ENCODE measurements around the gene ANKRD66. TPM values are rescaled to one million over a fixed set of nuclear protein-coding genes. Genes with fewer than 3 reads are reported as not detected.
A peak's percentile ranks its signal among the peaks of the same experiment; 100 is the strongest.

The ANKRD66 gene
- polyA plus RNA-seq, 1 donor (not counting 4 experiments of a cell fraction or from before 2014, with no cell fraction given): not detected

DNA sequence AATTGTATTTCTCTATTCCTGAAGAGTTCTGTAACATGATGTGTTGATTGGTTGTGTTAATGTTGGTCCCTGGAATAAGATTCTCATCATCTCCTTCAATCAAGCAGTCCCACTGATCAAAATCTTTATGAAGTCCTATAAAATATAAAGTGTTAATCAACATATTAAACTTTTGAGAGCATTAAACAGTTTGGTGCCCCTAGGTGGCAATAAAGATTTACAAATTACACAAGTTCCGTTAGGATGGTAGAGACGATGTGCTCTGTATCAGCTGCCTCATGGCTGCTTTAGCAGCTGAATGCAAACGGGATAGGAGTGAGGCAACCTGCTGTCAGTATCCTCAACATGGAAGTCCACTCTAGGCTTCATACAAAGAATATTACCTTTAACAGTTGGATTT is 42.2 kb upstream of the ANKRD66 start:
- Histone ChIP-seq H3K4me3 (ENCODE audit: control insufficient read depth in 2 of 3, extremely low read depth in 1 of 3, insufficient read depth in 2 of 3, low read depth in 1 of 3, low read length in 3 of 3) (no peak overlapping the region), H2AFZ (ENCODE audit: control insufficient read depth, low read length) (no peak overlapping the region), H3K9me1 (ENCODE audit: control insufficient read depth, extremely low read depth, insufficient read depth, low read length) (no peaks in the 10 kb centered on the region), H3K36me3 (ENCODE audit: control insufficient read depth in 2 of 2, extremely low read depth in 1 of 2, insufficient read depth in 2 of 2, low read length in 2 of 2) (no peaks in the 10 kb centered on the region), H3K9ac (ENCODE audit: control insufficient read depth, extremely low read depth, insufficient read depth, low read length) (no peak overlapping the region), H3K4me2 (ENCODE audit: control insufficient read depth, extremely low read depth, insufficient read depth, low read depth, low read length) (no peak overlapping the region), H3K79me2 (ENCODE audit: control insufficient read depth, insufficient read depth, low read length) (no peaks in the 10 kb centered on the region), H4K20me1 (ENCODE audit: control insufficient read depth, extremely low read depth, insufficient read depth, low read length) (no peaks in the 10 kb centered on the region), H3K4me1 (ENCODE audit: control insufficient read depth, extremely low read depth, insufficient read depth, low read length) (peaks cover 10% of the 10 kb centered on the region), H3K27ac (ENCODE audit: control insufficient read depth, insufficient read depth, low read length) (no peak overlapping the region), H3K9me3 (ENCODE audit: control insufficient read depth, low read depth, low read length) (no peaks in the 10 kb centered on the region), H3K27me3 (ENCODE audit: control insufficient read depth, extremely low read depth, insufficient read depth, low read length) (no peaks in the 10 kb centered on the region)
- dilution Hi-C loops (cut with MboI; ENCODE audit: extremely low pct_ligation_motif_present, low sequenced_read_pairs): no loop called here
- FAIRE-seq: peak; percentile 86
- no peak for TF ChIP-seq EZH2 (IDR thresholded peaks at IDR 0.05; ENCODE audit: low read length)
- TF ChIP-seq, protein P1, sequence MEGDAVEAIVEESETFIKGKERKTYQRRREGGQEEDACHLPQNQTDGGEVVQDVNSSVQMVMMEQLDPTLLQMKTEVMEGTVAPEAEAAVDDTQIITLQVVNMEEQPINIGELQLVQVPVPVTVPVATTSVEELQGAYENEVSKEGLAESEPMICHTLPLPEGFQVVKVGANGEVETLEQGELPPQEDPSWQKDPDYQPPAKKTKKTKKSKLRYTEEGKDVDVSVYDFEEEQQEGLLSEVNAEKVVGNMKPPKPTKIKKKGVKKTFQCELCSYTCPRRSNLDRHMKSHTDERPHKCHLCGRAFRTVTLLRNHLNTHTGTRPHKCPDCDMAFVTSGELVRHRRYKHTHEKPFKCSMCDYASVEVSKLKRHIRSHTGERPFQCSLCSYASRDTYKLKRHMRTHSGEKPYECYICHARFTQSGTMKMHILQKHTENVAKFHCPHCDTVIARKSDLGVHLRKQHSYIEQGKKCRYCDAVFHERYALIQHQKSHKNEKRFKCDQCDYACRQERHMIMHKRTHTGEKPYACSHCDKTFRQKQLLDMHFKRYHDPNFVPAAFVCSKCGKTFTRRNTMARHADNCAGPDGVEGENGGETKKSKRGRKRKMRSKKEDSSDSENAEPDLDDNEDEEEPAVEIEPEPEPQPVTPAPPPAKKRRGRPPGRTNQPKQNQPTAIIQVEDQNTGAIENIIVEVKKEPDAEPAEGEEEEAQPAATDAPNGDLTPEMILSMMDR (optimal IDR thresholded peaks at IDR 0.05 in 1 of 3, IDR thresholded peaks at IDR 0.05 in 1 of 3, conservative IDR thresholded peaks at IDR 0.05 in 1 of 3; ENCODE audit: extremely low read depth in 1 of 3, insufficient read depth in 2 of 3, low read length in 3 of 3): peak in 2 of 3 experiments; percentile 36 to 38
- DNase-seq (ENCODE audit: low read depth, low spot score): no peak

- Histone ChIP-seq H3K9ac (ENCODE audit: control insufficient read depth, extremely low read depth, insufficient read depth, low read length) (no peak overlapping the region), H3K27me3 (ENCODE audit: control insufficient read depth, extremely low read depth, insufficient read depth, low read length) (no peaks in the 10 kb centered on the region), H3K9me1 (ENCODE audit: control insufficient read depth, extremely low read depth, insufficient read depth, low read length) (no peaks in the 10 kb centered on the region), H3K27ac (ENCODE audit: control insufficient read depth, insufficient read depth, low read length) (no peak overlapping the region), H2AFZ (ENCODE audit: control insufficient read depth, low read length) (peak overlapping the region; percentile 4), H3K4me3 (ENCODE audit: control insufficient read depth in 2 of 3, extremely low read depth in 1 of 3, insufficient read depth in 2 of 3, low read depth in 1 of 3, low read length in 3 of 3) (no peak overlapping the region), H3K4me1 (ENCODE audit: control insufficient read depth, extremely low read depth, insufficient read depth, low read length) (peaks cover 10% of the 10 kb centered on the region), H3K36me3 (ENCODE audit: control insufficient read depth in 2 of 2, extremely low read depth in 1 of 2, insufficient read depth in 2 of 2, low read length in 2 of 2) (no peaks in the 10 kb centered on the region), H4K20me1 (ENCODE audit: control insufficient read depth, extremely low read depth, insufficient read depth, low read length) (no peaks in the 10 kb centered on the region), H3K9me3 (ENCODE audit: control insufficient read depth, low read depth, low read length) (no peaks in the 10 kb centered on the region), H3K79me2 (ENCODE audit: control insufficient read depth, insufficient read depth, low read length) (no peaks in the 10 kb centered on the region), H3K4me2 (ENCODE audit: control insufficient read depth, extremely low read depth, insufficient read depth, low read depth, low read length) (peak overlapping the region; percentile 6)
- DNase-seq (ENCODE audit: low read depth, low spot score) (no peak), FAIRE-seq (peak; percentile 74)
- dilution Hi-C loops (cut with MboI; ENCODE audit: extremely low pct_ligation_motif_present, low sequenced_read_pairs): no loop called here
- TF ChIP-seq, protein P1 (optimal IDR thresholded peaks at IDR 0.05 in 1 of 3, IDR thresholded peaks at IDR 0.05 in 1 of 3, conservative IDR thresholded peaks at IDR 0.05 in 1 of 3; ENCODE audit: extremely low read depth in 1 of 3, insufficient read depth in 2 of 3, low read length in 3 of 3): no peak
- TF ChIP-seq EZH2 (IDR thresholded peaks at IDR 0.05; ENCODE audit: low read length): no peak
Measured at GRCh38 chr6:46706464-46706863, 40.3 kb upstream of the ANKRD66 start.

Measured in keratinocyte (primary cell).